OCI-LY3 (cell line): ENCODE data around the gene CNTNAP2.

Experiments used
- EZH2phosphoT487 ChIP-seq: fragments of 200-600 bp; shearing (Covaris generic); IDR thresholded peaks from 2 replicates; pipeline ENCODE4 v1.6.1; 2018; ENCODE audit warnings: antibody characterized with exemption, mixed run types, low read depth
- TF ChIP-seq, protein P1 (sequence below): fragments of 200-600, 300-600 bp; sonication (generic); IDR thresholded peaks from 2 replicates; pipeline ENCODE4 v1.5.1; 2014; ENCODE audit warnings: antibody characterized with exemption, low read length, low read depth

- TF ChIP-seq, protein P1, sequence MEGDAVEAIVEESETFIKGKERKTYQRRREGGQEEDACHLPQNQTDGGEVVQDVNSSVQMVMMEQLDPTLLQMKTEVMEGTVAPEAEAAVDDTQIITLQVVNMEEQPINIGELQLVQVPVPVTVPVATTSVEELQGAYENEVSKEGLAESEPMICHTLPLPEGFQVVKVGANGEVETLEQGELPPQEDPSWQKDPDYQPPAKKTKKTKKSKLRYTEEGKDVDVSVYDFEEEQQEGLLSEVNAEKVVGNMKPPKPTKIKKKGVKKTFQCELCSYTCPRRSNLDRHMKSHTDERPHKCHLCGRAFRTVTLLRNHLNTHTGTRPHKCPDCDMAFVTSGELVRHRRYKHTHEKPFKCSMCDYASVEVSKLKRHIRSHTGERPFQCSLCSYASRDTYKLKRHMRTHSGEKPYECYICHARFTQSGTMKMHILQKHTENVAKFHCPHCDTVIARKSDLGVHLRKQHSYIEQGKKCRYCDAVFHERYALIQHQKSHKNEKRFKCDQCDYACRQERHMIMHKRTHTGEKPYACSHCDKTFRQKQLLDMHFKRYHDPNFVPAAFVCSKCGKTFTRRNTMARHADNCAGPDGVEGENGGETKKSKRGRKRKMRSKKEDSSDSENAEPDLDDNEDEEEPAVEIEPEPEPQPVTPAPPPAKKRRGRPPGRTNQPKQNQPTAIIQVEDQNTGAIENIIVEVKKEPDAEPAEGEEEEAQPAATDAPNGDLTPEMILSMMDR, result no peak
- TF ChIP-seq EZH2phosphoT487, result no peak
Observed at GRCh38 chr7:146645383-146645976, 528.9 kb downstream of the CNTNAP2 start.
